ENCODE measurements around the gene RANBP17. TPM values are rescaled to one million over a fixed set of nuclear protein-coding genes. Genes with fewer than 3 reads are reported as not detected.
"Not testable (repeated sequence)": the region's sequence is repeated elsewhere in the genome, so short reads cannot be mapped to it uniquely, and the experiment has no call there.

The RANBP17 gene
- total RNA-seq, 1 donor: 6.2 TPM

GRCh38 chr5:171269717-171270116 is 407.9 kb downstream of the RANBP17 start:
- H3K27me3 ChIP-seq (ENCODE audit: insufficient read depth, low read length): peaks cover 3% of the 10 kb centered on the region
- no peak overlapping the region for H3K4me3 ChIP-seq (ENCODE audit: low read length)
- no peaks in the 10 kb centered on the region for H3K4me1 ChIP-seq (ENCODE audit: insufficient read depth, low read length)
- no peaks in the 10 kb centered on the region for H3K9me3 ChIP-seq (ENCODE audit: low read depth, low read length)

GRCh38 chr5:171270136-171270535 is 408.3 kb downstream of the RANBP17 start:
- Histone ChIP-seq H3K4me1 (ENCODE audit: insufficient read depth, low read length) (no peaks in the 10 kb centered on the region), H3K9me3 (ENCODE audit: low read depth, low read length) (no peaks in the 10 kb centered on the region), H3K4me3 (ENCODE audit: low read length) (no peak overlapping the region), H3K27me3 (ENCODE audit: insufficient read depth, low read length) (peaks cover 3% of the 10 kb centered on the region)

- H3K4me1 ChIP-seq (ENCODE audit: insufficient read depth, low read length): no peaks in the 10 kb centered on the region
- H3K9me3 ChIP-seq (ENCODE audit: low read depth, low read length): no peaks in the 10 kb centered on the region
- no peak overlapping the region for H3K4me3 ChIP-seq (ENCODE audit: low read length)
- peaks cover 3% of the 10 kb centered on the region for H3K27me3 ChIP-seq (ENCODE audit: insufficient read depth, low read length)
Observed at GRCh38 chr5:171271798-171272197, 410.0 kb downstream of the RANBP17 start.

- no peaks in the 10 kb centered on the region for H3K9me3 ChIP-seq (ENCODE audit: low read depth, low read length)
Observed at GRCh38 chr5:171272996-171273970, 411.5 kb downstream of the RANBP17 start.

GRCh38 chr5:171275841-171276544 is 414.2 kb downstream of the RANBP17 start:
- no peaks in the 10 kb centered on the region for H3K4me1 ChIP-seq (ENCODE audit: insufficient read depth, low read length)
- H3K9me3 ChIP-seq (ENCODE audit: low read depth, low read length): no peaks in the 10 kb centered on the region
- no peak overlapping the region for H3K4me3 ChIP-seq (ENCODE audit: low read length)
- H3K27me3 ChIP-seq (ENCODE audit: insufficient read depth, low read length): peaks cover 3% of the 10 kb centered on the region

More at GRCh38 chr5:171272996-171273970, 411.5 kb downstream of the RANBP17 start:
- no peak overlapping the region for H3K4me3 ChIP-seq (ENCODE audit: low read length)
- peaks cover 3% of the 10 kb centered on the region for H3K27me3 ChIP-seq (ENCODE audit: insufficient read depth, low read length)
- no peaks in the 10 kb centered on the region for H3K4me1 ChIP-seq (ENCODE audit: insufficient read depth, low read length)

GRCh38 chr5:171283753-171284152 is 421.9 kb downstream of the RANBP17 start:
- H3K27me3 ChIP-seq (ENCODE audit: insufficient read depth, low read length): no peaks in the 10 kb centered on the region
- no peaks in the 10 kb centered on the region for H3K9me3 ChIP-seq (ENCODE audit: low read depth, low read length)
- H3K4me3 ChIP-seq (ENCODE audit: low read length): no peak overlapping the region
- no peaks in the 10 kb centered on the region for H3K4me1 ChIP-seq (ENCODE audit: insufficient read depth, low read length)

GRCh38 chr5:171285465-171285864 is 423.6 kb downstream of the RANBP17 start:
- Histone ChIP-seq H3K27me3 (ENCODE audit: insufficient read depth, low read length) (no peaks in the 10 kb centered on the region), H3K4me3 (ENCODE audit: low read length) (no peak overlapping the region), H3K4me1 (ENCODE audit: insufficient read depth, low read length) (no peaks in the 10 kb centered on the region), H3K9me3 (ENCODE audit: low read depth, low read length) (no peaks in the 10 kb centered on the region)

GRCh38 chr5:171288066-171288465 is 426.2 kb downstream of the RANBP17 start:
- Histone ChIP-seq H3K27me3 (ENCODE audit: insufficient read depth, low read length) (no peaks in the 10 kb centered on the region), H3K9me3 (ENCODE audit: low read depth, low read length) (no peaks in the 10 kb centered on the region), H3K4me3 (ENCODE audit: low read length) (no peak overlapping the region), H3K4me1 (ENCODE audit: insufficient read depth, low read length) (no peaks in the 10 kb centered on the region)

- no peaks in the 10 kb centered on the region for H3K9me3 ChIP-seq (ENCODE audit: low read depth, low read length)
- H3K4me3 ChIP-seq (ENCODE audit: low read length): no peak overlapping the region
- no peaks in the 10 kb centered on the region for H3K4me1 ChIP-seq (ENCODE audit: insufficient read depth, low read length)
- H3K27me3 ChIP-seq (ENCODE audit: insufficient read depth, low read length): no peaks in the 10 kb centered on the region
Observed at GRCh38 chr5:171291371-171291770, 429.6 kb downstream of the RANBP17 start.

GRCh38 chr5:171295299-171295698 is 433.5 kb downstream of the RANBP17 start:
- H3K27me3 ChIP-seq (ENCODE audit: insufficient read depth, low read length): no peaks in the 10 kb centered on the region

GRCh38 chr5:171295801-171296200 is 434.0 kb downstream of the RANBP17 start:
- Histone ChIP-seq H3K4me1 (ENCODE audit: insufficient read depth, low read length) (no peaks in the 10 kb centered on the region), H3K27me3 (ENCODE audit: insufficient read depth, low read length) (no peaks in the 10 kb centered on the region), H3K9me3 (ENCODE audit: low read depth, low read length) (no peaks in the 10 kb centered on the region), H3K4me3 (ENCODE audit: low read length) (no peak overlapping the region)

More at GRCh38 chr5:171295299-171295698, 433.5 kb downstream of the RANBP17 start:
- Histone ChIP-seq H3K4me3 (ENCODE audit: low read length) (no peak overlapping the region), H3K4me1 (ENCODE audit: insufficient read depth, low read length) (no peaks in the 10 kb centered on the region), H3K9me3 (ENCODE audit: low read depth, low read length) (no peaks in the 10 kb centered on the region)

GRCh38 chr5:171297941-171298340 is 436.1 kb downstream of the RANBP17 start:
- H3K9me3 ChIP-seq (ENCODE audit: low read depth, low read length); H3K27me3 ChIP-seq (ENCODE audit: insufficient read depth, low read length); H3K4me3 ChIP-seq (ENCODE audit: low read length); H3K4me1 ChIP-seq (ENCODE audit: insufficient read depth, low read length): not testable (repeated sequence)

GRCh38 chr5:171299228-171299627 is 437.4 kb downstream of the RANBP17 start:
- Histone ChIP-seq H3K27me3 (ENCODE audit: insufficient read depth, low read length) (peaks cover 3% of the 10 kb centered on the region), H3K4me3 (ENCODE audit: low read length) (no peak overlapping the region), H3K9me3 (ENCODE audit: low read depth, low read length) (no peaks in the 10 kb centered on the region), H3K4me1 (ENCODE audit: insufficient read depth, low read length) (no peaks in the 10 kb centered on the region)

GRCh38 chr5:171299851-171300250 is 438.0 kb downstream of the RANBP17 start:
- no peaks in the 10 kb centered on the region for H3K9me3 ChIP-seq (ENCODE audit: low read depth, low read length)
- no peaks in the 10 kb centered on the region for H3K4me1 ChIP-seq (ENCODE audit: insufficient read depth, low read length)
- no peak overlapping the region for H3K4me3 ChIP-seq (ENCODE audit: low read length)
- H3K27me3 ChIP-seq (ENCODE audit: insufficient read depth, low read length): peaks cover 7% of the 10 kb centered on the region

- Histone ChIP-seq H3K9me3 (ENCODE audit: low read depth, low read length) (no peaks in the 10 kb centered on the region), H3K4me3 (ENCODE audit: low read length) (no peak overlapping the region), H3K4me1 (ENCODE audit: insufficient read depth, low read length) (no peaks in the 10 kb centered on the region), H3K27me3 (ENCODE audit: insufficient read depth, low read length) (peaks cover 12% of the 10 kb centered on the region)
Observed at GRCh38 chr5:171300358-171300757, 438.5 kb downstream of the RANBP17 start.

Data from mononuclear cell (primary cell).